NK-92 (cell line): ENCODE results near the gene TMOD1.

Experiments
- DNase-seq: peaks from one replicate; lab custom pipeline; 2025; ENCODE audit not compliant: unreplicated experiment; lab: John Stamatoyannopoulos, UW

The TMOD1 gene

DNA sequence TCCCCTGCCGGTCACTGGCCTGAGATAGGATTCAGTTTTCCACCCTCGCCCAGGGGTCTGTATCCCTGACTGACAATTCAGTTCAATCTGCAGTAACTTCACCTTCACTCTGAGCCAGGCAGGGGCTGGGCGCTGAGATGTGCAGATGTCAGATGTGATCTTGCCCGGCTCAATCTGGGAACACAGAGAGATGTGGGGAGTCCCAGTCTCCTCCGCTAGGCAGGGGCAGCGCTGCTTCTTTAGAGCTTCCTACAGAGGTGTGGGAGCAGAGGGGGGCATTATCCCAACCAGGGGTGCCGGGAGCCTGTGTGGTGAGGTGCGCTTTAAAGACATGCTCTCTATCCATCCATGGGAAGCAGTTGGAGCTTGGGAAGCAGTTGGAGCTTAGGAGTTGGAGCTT lies 14.6 kb downstream of the TMOD1 start:
- DNase-seq: no peak

GRCh38 chr9:97517331-97518089 lies 16.0 kb downstream of the TMOD1 start:
- no peak for DNase-seq

- DNase-seq: no peak
Observed at GRCh38 chr9:97518166-97518908, 16.9 kb downstream of the TMOD1 start.

DNA sequence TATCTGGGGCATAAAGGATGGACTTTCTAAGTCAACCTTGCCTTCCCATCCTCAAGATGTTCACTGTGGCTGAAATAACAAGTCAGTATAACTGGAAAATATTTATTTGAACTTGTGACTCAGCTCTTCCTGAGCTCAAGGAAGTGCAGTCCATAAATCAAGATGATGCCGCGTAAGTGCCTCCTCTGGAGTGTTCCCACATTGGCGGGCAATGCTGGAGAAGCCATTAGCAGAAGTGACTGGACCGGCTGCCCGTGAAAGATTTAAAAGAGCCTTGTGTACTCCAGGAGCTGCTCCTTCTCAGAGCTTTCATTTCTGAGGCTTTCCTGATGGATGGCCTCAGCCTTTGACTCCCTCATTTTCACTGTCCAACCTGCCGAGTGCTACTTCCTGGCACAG lies 17.4 kb downstream of the TMOD1 start:
- no peak for DNase-seq

GRCh38 chr9:97519441-97519970 lies 18.0 kb downstream of the TMOD1 start:
- no peak for DNase-seq

- no peak for DNase-seq
Observed at GRCh38 chr9:97521576-97522333, 20.3 kb downstream of the TMOD1 start.

DNA sequence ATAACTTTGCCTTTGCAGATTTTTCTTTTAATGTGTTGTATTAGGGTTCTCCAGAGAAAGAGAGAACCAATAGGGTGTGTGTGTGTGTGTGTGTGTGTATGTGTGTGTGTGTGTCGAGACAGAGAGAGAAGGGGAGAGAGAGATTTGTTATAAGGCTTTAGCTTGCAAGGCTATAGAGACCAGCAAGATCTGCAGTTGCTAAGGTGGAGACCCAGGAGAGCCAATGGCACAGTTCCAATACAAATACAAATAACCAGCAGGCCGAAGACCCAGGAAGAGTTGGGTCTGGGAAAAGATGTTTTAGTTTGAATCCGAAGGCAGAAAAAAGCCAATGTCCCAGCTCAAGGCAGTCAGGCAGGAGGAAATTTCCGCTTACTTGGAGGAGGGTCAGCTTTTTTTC lies 23.0 kb downstream of the TMOD1 start:
- no peak for DNase-seq

GRCh38 chr9:97525451-97525850 lies 24.0 kb downstream of the TMOD1 start:
- DNase-seq: no peak

GRCh38 chr9:97526895-97527575 lies 25.6 kb downstream of the TMOD1 start:
- DNase-seq: no peak

- no peak for DNase-seq
Observed at GRCh38 chr9:97527626-97528528, 26.4 kb downstream of the TMOD1 start.

DNA sequence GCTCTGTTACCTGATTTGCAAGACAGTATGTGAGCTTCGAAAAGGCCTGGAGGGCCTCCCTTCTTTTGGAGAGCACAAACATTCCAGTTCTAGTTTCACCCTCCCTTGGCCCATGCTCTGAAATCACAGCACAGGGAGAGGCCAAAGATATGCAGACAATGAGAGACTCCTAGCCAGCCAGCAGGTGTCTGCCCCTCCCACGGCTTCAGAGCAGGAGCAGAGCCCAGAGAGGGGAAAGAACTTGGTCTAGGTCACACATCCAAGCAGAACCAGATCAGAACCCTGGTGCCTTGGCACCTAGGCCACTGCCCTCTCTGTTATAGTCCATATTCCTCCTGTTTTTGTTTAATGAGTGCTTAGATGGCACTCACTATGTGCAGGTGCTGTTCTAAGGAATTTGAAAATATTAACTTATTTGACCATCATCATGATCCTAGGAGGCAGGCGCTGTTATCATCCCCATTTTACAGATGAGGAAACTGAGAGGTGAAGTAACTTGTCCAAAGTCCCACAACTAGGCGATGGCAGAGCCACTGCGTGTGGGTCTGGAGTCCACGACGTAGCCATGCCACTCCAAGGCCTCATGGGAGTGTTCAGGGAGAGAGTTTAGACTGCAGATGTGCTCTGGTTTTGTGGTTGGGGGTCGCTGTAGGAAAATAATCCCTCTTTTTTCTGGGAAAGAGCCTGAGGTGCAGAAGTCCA lies 27.2 kb downstream of the TMOD1 start:
- no peak for DNase-seq

DNA sequence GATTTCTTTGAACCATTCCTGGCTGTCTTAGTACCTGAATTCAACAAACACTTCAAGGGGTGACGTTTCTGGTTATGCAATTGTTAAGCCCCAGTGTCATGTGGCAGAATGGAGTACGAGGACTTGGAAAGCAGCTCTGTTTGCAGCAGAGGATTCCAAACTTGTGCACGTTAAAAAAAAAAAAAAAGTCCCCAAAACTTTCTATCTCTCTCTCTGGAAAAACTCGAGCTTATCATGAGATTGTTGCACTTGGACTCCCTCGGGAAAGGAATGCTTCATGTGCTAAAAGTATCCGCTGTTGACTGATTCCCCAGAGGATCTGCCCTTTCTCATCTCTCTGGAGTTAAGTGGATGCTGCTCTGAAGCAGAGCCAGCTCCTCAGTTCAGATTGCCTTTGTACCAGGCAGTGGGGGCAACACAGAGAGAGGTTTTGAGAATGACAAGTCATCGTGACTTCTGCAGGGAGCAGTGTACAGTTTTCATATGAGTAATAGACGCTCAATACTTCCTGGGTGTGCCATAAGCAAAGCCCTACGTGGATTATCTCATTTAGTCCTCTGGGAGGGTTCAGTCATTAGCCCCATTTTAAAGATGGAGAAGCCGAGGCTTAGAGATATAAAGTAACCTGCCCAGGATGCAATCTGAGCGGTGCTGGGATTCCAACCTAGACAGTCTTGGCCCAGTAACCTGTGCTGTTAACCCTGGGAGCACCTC lies 28.1 kb downstream of the TMOD1 start:
- DNase-seq: no peak

DNA sequence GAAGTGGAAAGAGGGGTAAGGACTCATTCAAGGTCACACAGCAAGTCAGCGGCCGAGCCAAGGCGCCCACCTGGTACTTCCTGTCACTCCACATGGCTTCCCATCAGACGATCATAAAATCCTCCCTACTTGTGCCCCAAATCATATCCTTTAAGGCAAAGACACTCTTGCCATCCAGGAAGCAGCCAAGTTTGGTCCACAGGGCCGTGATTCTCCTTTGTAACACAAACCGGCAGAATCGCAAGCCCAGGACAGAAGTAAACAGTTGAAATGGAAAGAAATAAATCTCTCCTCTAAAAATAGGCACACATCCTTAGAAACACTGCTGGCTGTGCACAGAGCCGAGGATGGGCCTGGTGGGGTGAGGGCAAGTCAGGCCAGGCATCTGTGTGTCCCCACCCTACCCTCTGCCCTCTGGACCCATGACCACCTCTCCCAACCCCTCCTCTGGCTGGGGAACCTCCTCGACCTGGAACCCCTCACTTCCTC lies 30.5 kb downstream of the TMOD1 start:
- no peak for DNase-seq

DNA sequence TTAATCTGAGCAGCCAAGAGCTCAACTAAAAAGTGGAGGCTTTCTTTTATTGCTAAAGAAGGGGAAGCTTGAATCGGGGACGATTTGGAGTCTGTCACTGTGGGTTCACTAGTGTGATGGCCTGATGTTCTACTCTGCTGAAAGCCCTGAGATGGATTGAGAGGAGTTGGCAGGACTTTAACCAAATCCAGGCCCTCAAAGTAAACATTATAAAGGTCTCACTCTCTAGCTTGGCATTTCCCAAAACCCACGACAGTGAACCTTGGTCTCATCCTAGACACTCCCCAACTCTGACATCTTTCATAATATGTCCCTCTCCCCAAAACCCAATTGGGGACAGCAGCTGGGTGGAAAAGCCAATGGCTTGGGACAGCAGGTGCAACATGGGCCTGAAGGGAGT lies 32.7 kb downstream of the TMOD1 start:
- no peak for DNase-seq

DNA sequence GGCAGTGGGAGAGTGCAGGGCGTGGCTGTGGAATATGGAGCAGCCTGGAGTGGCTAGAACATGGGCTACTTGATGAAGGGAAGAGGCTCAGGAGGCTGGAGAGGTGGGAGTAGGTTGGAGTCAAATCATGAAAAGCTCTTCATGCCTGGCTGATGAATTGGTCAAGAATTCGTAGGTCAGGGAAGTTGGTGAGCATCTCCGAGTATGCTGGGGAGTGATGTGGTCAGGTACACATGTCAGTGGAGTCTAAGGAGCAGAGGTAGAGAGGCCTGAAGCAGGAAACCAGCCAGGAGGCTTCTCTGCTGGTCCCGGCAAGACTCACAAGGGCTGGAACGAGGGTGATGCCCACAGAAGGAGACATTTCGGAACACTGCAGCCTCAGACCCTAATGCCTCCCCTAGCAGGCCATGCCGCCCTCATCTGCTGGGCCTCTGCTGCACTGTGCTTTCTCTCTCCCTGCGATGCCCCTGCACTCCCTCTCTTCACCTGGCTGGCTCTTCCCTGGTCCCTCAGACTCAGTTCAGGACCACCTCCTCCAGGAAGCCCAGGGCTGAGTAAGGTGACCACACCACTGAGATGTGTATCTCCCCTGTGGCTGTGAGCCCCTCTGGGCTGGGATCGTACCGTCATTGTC lies 33.6 kb downstream of the TMOD1 start:
- no peak for DNase-seq

DNA sequence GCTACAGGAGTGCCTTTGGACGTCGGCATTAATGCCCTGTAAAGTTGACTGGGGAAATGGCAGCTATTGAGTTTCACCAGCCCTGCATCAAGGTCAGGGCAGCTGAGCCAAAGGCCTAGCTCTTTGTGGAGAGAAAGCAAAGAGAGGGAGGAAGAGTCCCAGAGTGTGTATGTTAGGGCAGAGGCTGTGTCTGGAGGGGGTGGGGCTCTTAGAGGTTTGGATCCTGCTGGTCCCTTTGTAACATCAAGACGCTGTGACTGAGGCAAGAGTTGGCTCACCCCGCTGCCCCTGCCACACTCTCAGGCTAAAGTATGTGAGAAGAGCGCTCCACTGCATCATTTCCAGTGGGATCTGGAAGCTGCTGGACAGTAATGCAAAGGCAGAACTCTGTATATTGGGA lies 34.3 kb downstream of the TMOD1 start:
- no peak for DNase-seq

DNA sequence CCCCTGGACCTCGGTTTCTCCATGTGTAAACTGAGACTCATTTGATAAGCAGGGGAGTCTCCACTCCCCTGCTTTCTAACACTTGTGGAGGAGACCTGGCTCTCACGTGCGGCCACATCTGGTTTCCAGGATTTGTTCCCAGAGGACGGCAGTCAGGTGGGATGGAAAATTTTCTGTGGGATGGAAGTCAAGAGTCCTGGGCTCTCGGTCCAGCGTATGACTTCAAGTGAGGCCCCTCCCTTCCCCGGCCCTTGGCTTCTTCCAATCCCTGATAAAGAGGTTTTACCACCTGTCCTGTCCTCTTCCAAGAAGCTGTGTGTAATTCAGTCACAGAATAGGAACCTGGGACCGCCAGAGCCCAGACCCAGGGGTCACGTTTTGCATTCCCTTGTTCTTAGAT lies 35.0 kb downstream of the TMOD1 start:
- DNase-seq: no peak

- DNase-seq: no peak
Observed at GRCh38 chr9:97543561-97543960, 42.1 kb downstream of the TMOD1 start.
